Fibroblast of peridontal ligament (primary cell): ENCODE measurements around the gene ADCY3.
"Not testable (repeated sequence)": the region's sequence is repeated elsewhere in the genome, so short reads cannot be mapped to it uniquely, and the experiment has no call there.

Experiments
- DNase-seq: peaks from one replicate; pipeline ENCODE4 v3.0.0-alpha.2; 2010; ENCODE audit errors: extremely low read depth

ADCY3 gene

GRCh38 chr2:24844023-24844685, 75.9 kb downstream of the ADCY3 start:
- no peak for DNase-seq

GRCh38 chr2:24843330-24843860, 76.6 kb downstream of the ADCY3 start:
- no peak for DNase-seq

- no peak for DNase-seq
Measured at GRCh38 chr2:24842081-24843050, 77.7 kb downstream of the ADCY3 start.

GRCh38 chr2:24840962-24841945, 78.8 kb downstream of the ADCY3 start:
- DNase-seq = no peak

- DNase-seq = no peak
Measured at GRCh38 chr2:24840164-24840869, 79.7 kb downstream of the ADCY3 start.

GRCh38 chr2:24839729-24840128, 80.3 kb downstream of the ADCY3 start:
- no peak for DNase-seq

- DNase-seq = no peak
Measured at GRCh38 chr2:24838541-24838940, 81.5 kb downstream of the ADCY3 start.

GRCh38 chr2:24837996-24838513, 82.0 kb downstream of the ADCY3 start:
- DNase-seq = no peak

GRCh38 chr2:24836706-24837105, 83.3 kb downstream of the ADCY3 start:
- no peak for DNase-seq

- DNase-seq = no peak
Measured at GRCh38 chr2:24836206-24836605, 83.8 kb downstream of the ADCY3 start.

GRCh38 chr2:24835411-24835810, 84.6 kb downstream of the ADCY3 start:
- not testable (repeated sequence) for DNase-seq

- DNase-seq = no peak
Measured at GRCh38 chr2:24834733-24835395, 85.2 kb downstream of the ADCY3 start.

- DNase-seq = no peak
Measured at GRCh38 chr2:24833821-24834732, 86.0 kb downstream of the ADCY3 start.

GRCh38 chr2:24832931-24833701, 86.9 kb downstream of the ADCY3 start:
- no peak for DNase-seq

GRCh38 chr2:24832521-24832920, 87.5 kb downstream of the ADCY3 start:
- DNase-seq = no peak

GRCh38 chr2:24832073-24832461, 88.0 kb downstream of the ADCY3 start:
- DNase-seq = no peak

- DNase-seq = no peak
Measured at GRCh38 chr2:24831221-24832072, 88.6 kb downstream of the ADCY3 start.
